Activated CD4-positive, alpha-beta T cell treated with anti-CD3 and anti-CD28 coated beads for 1 hour (primary cell): ENCODE data around the gene ATP11B.

Experiments
- DNase-seq: peaks from one replicate; pipeline ENCODE4 v3.0.0-alpha.2; 2020

ATP11B gene

GRCh38 chr3:182914341-182914740 lies 121.0 kb downstream of the ATP11B start:
- no peak for DNase-seq

- no peak for DNase-seq
Measured at GRCh38 chr3:182917134-182917533, 123.8 kb downstream of the ATP11B start.

DNA sequence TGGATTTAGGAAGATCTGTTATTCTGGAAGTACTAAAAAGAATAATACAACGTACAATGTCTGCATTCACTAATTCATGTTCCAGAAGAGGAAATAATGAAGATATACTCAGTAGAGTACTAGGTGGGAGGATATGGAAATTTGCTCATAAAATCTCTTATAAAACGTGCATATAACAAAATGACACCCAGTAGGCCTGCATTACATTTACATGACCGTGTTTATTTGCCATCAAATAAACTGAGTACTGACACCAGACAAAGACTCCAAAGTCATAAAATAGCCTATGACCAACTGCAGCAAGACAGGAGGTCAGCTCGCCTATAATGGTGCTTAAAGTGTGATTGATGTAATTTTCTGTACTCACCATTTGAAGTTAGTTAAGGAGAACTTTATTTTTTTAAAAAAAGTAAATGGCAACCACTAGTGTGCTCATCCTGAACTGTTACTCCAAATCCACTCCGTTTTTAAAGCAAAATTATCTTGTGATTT lies 126.6 kb downstream of the ATP11B start:
- no peak for DNase-seq

DNA sequence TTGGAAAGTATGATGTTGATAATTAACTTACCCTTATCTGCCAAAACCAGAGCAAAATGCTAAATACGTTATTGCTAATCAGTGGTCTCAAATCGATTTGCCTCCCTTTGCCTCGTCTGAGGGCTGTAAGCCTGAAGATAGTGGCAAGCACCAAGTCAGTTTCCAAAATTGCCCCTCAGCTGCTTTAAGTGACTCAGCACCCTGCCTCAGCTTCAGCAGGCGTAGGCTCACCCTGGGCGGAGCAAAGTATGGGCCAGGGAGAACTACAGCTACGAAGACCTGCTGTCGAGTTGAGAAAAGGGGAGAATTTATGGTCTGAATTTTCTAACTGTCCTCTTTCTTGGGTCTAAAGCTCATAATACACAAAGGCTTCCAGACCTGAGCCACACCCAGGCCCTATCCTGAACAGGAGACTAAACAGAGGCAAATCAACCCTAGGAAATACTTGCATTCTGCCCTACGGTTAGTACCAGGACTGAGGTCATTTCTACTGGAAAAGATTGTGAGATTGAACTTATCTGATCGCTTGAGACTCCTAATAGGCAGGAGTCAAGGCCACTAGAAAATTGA lies 127.3 kb downstream of the ATP11B start:
- DNase-seq: no peak

GRCh38 chr3:182921665-182922355 lies 128.5 kb downstream of the ATP11B start:
- DNase-seq: no peak

GRCh38 chr3:182925330-182925943 lies 132.1 kb downstream of the ATP11B start:
- no peak for DNase-seq

GRCh38 chr3:182925944-182926337 lies 132.6 kb downstream of the ATP11B start:
- DNase-seq: no peak

DNA sequence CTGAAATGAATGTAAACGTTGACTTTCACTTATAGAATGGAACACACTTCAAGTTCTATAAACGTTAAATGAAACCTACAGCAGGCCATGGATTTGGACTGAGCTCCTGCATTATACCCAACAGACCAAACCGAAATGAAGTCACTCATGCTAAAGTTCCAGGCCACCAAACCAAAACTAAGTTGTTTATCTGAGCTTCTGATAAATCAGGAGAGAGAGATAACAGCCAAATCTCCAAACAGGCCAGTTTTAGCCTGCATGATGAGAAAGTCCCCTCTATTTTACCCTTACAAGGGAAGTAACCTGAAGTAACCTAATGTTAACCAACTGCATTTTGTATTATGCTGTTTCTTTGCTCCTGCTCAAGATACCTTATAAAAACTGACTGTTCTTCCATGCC lies 142.5 kb downstream of the ATP11B start:
- no peak for DNase-seq

DNA sequence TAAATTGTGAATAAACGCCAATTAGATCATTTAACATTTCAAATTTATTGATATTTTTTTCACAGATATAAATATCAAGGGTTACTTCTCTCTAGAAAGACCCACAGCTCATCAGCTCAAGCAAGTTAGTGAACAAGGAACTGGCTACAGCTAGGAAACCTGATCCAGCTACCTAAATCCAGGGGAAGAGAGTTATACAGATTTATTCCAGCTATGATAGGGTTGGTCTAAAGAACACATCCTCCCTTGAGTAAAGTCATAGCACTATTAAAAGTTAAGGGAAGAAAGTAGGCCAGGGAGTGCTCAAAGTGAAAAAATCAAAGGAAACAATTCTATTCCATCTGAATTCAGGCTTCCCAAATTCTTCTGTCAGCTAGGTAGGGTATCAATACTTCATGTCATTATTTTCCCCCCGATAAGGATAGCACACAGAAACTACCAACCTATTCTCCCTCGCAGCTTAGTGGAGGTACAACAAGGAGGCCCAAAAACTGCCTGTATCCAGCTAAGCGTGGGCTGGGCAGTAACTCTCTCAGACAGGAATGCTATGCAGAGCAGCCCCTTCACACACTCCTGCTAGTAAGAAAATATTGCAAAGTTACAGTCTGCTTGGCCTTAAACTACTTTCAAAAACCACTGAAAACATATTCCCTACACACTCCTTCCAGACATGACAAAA lies 143.1 kb downstream of the ATP11B start:
- DNase-seq: no peak

DNA sequence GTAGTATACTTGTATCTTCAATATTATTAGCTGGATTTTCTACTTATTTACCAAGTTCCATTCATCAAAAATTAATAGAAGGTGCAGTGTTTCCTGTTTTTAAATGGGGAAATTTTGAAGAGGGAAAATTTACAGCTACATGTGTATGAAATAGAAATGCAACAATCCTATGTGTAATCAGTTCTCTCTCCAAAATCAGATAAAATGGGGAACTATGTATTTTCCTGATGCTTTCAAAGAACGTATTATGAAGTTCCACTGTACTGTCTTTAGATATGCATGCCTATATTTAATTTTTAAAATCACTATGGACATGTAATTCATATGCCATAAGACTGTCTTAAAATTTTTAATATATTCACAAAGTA lies 143.6 kb downstream of the ATP11B start:
- DNase-seq: no peak

- no peak for DNase-seq
Measured at GRCh38 chr3:182937293-182938051, 144.2 kb downstream of the ATP11B start.

DNA sequence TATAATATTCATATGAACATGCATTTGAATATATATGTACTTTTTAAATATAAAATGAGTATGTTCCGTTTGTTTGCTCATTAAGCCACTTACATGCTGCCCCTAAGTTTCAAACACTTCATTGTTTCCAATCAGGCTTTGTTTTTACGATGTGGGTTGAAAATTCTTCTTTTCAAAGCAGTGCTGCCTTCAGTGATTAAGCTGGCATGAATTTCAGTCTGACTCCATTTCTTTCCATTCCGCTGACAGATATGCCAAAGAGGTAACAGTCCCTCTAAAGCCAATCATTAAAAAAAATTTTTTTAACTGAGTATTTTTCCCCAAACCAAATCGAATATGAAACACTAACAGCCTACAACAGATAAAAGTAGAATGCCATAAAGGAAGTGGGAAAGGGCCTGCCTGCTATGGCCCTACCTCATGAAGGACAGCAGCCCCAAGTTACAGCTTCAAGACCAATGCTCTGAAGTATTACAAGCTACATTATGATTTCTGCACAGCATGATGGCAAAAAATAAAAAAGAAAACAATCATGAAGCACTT lies 147.0 kb downstream of the ATP11B start:
- no peak for DNase-seq

GRCh38 chr3:182941719-182942118 lies 148.4 kb downstream of the ATP11B start:
- no peak for DNase-seq

DNA sequence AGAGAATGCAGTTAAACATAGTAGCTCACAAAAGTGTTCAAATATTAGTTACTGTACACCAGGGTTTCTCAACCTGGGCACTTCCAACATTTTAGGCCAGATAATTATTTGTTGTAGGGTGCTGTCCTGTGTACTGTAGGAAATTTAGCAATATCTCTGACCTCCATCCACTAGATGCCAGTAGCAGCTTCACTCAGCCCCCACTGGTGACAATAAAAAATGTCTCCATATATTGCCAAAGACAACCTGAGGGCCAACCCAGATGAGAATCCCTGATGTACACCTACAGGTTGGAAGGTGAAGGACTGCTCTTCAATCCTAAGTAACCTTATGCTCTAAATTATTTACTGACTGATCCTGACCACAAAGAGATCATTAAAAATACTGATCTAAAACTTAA lies 154.6 kb downstream of the ATP11B start:
- no peak for DNase-seq

- no peak for DNase-seq
Measured at GRCh38 chr3:182948305-182948704, 155.0 kb downstream of the ATP11B start.

GRCh38 chr3:182949688-182950087 lies 156.4 kb downstream of the ATP11B start:
- no peak for DNase-seq

GRCh38 chr3:182954553-182955235 lies 161.4 kb downstream of the ATP11B start:
- no peak for DNase-seq

- no peak for DNase-seq
Measured at GRCh38 chr3:182957226-182957625, 163.9 kb downstream of the ATP11B start.

GRCh38 chr3:182957676-182958266 lies 164.5 kb downstream of the ATP11B start:
- DNase-seq: no peak

DNA sequence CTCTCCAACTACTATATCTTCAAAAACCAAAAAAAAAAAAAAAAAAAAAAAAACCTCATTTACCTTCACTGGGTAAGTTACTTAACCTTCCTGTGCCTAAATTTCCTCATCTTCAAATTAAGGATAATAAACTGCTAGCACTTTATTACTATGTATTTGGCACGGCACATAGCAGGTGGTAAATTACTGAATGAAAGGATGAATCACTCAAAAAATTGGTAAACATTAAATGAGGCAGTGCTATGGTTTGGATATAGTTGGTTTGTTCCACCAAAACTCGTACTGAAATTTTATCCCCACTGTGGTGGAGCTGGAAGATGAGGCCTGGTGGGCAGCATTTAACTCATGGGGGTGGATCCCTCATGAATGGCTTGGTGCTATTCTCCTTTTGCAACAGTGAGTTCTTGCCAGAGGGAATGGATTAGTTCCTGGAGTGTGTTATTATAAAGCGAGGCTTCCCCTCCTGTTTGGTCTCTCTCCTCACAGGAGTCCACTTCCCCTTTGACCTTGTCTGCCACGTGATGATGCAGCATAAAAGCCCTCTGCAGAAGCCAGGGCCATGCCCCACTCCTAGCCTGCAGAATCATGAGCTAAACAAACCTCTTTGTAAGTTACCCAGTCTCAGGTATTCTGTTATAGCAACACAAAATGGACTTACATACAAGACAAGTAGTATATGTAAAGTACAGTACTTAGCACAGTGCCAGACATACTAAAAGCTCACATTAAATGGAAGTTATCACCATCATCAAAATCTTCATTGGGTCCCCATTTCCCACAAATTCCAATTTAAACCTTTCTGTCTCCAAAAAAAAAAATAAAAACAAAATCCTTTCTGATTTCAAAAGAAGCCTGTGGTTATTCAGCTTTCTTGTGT lies 166.4 kb downstream of the ATP11B start:
- no peak for DNase-seq

DNA sequence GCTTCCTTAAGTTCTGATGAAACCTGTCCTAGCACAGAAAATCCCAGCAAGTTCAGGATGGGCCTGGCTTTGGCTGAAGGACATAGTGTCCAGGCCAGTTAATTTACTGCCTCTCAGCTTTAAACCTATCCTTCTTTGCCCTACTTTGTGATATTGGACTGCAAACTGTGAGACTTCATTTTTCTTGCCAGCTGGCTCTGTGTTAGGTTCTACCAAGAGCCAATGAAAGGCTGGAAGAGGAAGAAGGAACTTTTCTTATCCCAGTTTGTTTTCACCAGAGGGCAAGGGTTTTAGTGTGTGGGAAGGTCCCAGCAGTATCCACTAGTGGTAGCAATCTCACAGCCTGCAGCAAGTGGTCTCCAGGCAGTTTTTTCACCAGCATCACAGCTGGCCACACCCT lies 168.9 kb downstream of the ATP11B start:
- DNase-seq: no peak
